Tibial nerve (tissue), 4 donors: ENCODE data around the gene C17orf67.

Source experiments
- CTCF ChIP-seq, 5 experiments: fragments of 200-600 bp in 3 of 5; fragments of 450-650 bp in 2 of 5; sonication (generic) in 3 of 5; IDR thresholded peaks; one replicate each; pipeline ENCODE4 v1.5.1; 2016 to 2019; ENCODE audit warnings: antibody characterized with exemption in 5 of 5, mild to moderate bottlenecking in 3 of 5, moderate library complexity in 2 of 5
- EP300 ChIP-seq, 2 donors: sonication (generic); formaldehyde crosslinking; IDR thresholded peaks; one replicate each; pipeline ENCODE4 v1.6.1; 2017; ENCODE audit warnings: antibody characterized with exemption in 2 of 2, mild to moderate bottlenecking in 1 of 2
- POLR2A ChIP-seq, 2 donors: fragments of 450-650 bp; IDR thresholded peaks; one replicate each; pipeline ENCODE4 v1.6.1; 2017; ENCODE audit warnings: antibody characterized with exemption in 2 of 2, mild to moderate bottlenecking in 2 of 2, moderate library complexity in 2 of 2

DNA sequence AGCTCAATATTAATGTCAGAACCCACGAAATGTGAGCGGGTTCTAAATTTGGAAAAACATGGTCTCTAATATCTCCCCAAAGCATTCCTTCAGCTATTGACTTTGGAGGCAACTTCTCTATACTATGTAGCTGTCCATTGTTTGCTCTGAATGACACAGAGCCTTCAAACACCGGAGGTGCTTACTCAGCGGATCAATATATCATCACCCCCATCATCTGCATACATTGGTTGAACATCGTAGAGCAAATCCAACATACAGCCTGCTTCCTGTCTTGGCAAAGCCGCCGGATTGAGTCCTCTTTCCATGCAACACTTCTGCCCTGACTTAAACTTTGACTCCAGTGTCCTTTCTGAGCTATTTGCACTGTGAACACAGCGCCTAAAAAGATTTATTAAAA is 61.3 kb downstream of the C17orf67 start:
- no peak for TF ChIP-seq CTCF (IDR thresholded peaks at IDR 0.05)
- no peak for TF ChIP-seq POLR2A (IDR thresholded peaks at IDR 0.05)
- no peak for TF ChIP-seq EP300 (IDR thresholded peaks at IDR 0.05)
